IgD-negative memory B cell (primary cell): ENCODE results near the gene SRRT. TPM values are rescaled to one million over a fixed set of nuclear protein-coding genes. Genes with fewer than 3 reads are reported as not detected.

Experiments used
- H3K27ac Mint-ChIP-seq, 3 donors: one replicate each; pipeline ENCODE4 v1.8.0; 2020 to 2022; ENCODE audit warnings: mild to moderate bottlenecking in 3 of 3, mixed read lengths in 3 of 3, moderate library complexity in 1 of 3
- H3K27me3 Mint-ChIP-seq: one replicate; pipeline ENCODE4 v1.8.0; 2021; ENCODE audit warnings: mixed read lengths
- H3K36me3 Mint-ChIP-seq: one replicate; pipeline ENCODE4 v1.8.0; 2020; ENCODE audit warnings: mild to moderate bottlenecking, mixed read lengths
- H3K4me1 Mint-ChIP-seq, 3 donors: one replicate each; pipeline ENCODE4 v1.8.0; 2020 to 2022; ENCODE audit warnings: mixed read lengths in 3 of 3, mild to moderate bottlenecking in 1 of 3
- H3K4me3 Mint-ChIP-seq, 4 donors: one replicate each; pipeline ENCODE4 v1.8.0; 2020 to 2022; ENCODE audit warnings: mild to moderate bottlenecking in 4 of 4, mixed read lengths in 4 of 4, moderate library complexity in 3 of 4
- H3K9me3 Mint-ChIP-seq, 3 donors: one replicate each; pipeline ENCODE4 v1.8.0; 2020 to 2021; ENCODE audit warnings: mixed read lengths in 3 of 3, mild to moderate bottlenecking in 1 of 3
- polyA plus RNA-seq: library from polyadenylated mRNA; unstranded; fragments of 300-500 nt; fragmentation: Illumina TruSeq; gene quantifications from one replicate; pipeline ENCODE4 v1.2.3, GENCODE V29; 2021

Gene SRRT
- polyA plus RNA-seq, 1 donor from 2014 or later = 79.7 TPM

- Mint-ChIP-seq H3K27me3 (no peaks in the 10 kb centered on the region), H3K4me3 (peak overlapping the region in 2 of 4 donors; percentile 56 to 95), H3K9me3 (no peaks in the 10 kb centered on the region), H3K36me3 (no peaks in the 10 kb centered on the region), H3K27ac (no peak overlapping the region), H3K4me1 (peaks cover 0 to 5% (median 4%) of the 10 kb centered on the region in 3 donors)
These were observed 8.8 kb upstream of the SRRT start for GRCh38 chr7:100865938-100866728.

DNA sequence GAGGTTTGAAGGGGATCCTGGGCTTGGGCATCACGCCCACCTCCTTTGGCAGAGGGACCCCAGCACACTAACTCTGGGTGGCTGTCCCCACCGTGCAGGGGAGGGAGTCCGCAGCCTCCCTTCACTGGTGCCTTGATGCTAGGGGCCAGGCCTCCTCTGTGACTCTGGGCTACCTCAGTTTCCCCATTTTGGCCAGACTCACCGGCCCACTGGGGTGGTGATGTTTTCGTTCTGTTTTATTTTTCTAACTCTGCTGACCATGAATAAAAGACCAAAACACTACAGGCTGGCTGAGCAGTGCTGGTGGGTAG is 8.2 kb upstream of the SRRT start:
- Mint-ChIP-seq H3K4me1 (peaks cover 0 to 5% (median 5%) of the 10 kb centered on the region in 3 donors), H3K27me3 (no peaks in the 10 kb centered on the region), H3K27ac (no peak overlapping the region), H3K36me3 (no peaks in the 10 kb centered on the region), H3K9me3 (no peaks in the 10 kb centered on the region), H3K4me3 (peak overlapping the region in 3 of 4 donors; percentile 56 to 95 (median 86))

DNA sequence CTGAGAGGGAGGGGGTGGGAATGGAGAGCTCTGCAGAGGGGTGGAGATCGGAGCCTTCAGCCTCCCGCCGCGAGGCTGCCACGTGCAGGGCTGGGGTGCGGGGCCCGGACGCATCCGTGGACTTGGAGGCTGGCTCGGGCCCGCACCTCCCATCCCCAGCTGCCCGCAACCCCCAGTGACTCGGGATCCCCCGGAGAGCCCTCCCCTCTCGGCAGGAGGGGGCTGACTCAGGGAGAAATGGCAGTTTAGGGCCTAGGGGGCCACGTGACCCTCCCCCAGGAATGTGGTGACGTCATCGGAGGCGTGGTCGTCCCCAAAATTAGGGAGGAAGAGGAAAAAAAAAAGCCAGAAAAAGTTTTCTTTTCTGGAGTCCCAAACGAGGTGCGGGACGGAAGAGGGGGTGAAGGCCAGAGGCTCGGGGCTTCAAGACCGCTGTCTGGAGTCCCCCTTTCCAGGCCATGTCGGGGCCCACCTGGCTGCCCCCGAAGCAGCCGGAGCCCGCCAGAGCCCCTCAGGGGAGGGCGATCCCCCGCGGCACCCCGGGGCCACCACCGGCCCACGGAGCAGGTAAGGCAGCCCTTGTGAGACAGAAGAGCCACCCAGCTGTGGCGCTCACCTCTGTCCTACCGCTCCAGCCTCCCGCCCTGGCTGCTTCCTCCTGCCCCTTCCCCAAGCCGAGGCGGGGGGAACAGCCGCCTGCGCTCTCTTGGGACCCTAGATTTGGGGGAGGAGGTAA is 7.7 kb upstream of the SRRT start, which contains the start of gene TRIP6:
TRIP6 (plus strand) TSS at position 348 of the 736 bp plus-strand sequence; CDS start at position 459, 111 bp downstream.
- Mint-ChIP-seq H3K27me3 (no peaks in the 10 kb centered on the region), H3K27ac (peak within 1 kb of the TSS; percentile 39 to 74 (median 71)), H3K36me3 (no peaks in the 10 kb centered on the region), H3K9me3 (no peaks in the 10 kb centered on the region), H3K4me1 (peaks cover 0 to 6% (median 5%) of the 10 kb centered on the region in 3 donors), H3K4me3 (peak within 1 kb of the TSS; percentile 71 to 95 (median 84))

DNA sequence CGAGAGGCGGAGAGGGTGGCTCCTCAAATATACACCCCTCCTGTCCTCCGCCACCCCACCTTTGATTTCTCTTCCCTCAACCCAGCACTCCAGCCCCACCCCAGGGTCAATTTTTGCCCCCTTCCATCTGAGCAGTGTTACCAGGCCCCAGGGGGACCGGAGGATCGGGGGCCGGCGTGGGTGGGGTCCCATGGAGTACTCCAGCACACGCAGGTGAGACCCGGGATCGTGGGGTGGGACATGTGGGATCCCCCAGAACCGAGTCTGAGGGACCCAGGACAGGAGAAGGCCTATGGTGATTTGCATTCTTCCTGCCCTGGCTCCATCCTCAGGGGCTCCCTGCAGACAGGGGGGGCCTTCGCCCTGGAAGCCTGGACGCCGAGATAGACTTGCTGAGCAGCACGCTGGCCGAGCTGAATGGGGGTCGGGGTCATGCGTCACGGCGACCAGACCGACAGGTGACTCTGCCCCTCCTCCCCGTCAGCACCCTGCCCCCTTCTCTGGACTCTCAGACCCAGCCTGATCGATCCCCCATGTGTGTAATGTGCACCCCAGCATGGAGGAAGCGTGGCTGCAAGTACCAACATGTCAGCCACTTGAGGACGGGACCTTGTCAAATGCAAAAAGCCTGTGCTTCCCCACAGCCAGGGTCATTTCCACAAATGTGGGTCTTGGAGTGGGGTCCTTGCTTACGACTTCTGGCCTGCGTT is 7.0 kb upstream of the SRRT start:
- Mint-ChIP-seq H3K4me1 (peaks cover 0 to 6% (median 5%) of the 10 kb centered on the region in 3 donors), H3K4me3 (peak overlapping the region; percentile 71 to 88 (median 84)), H3K27ac (peak overlapping the region; percentile 39 to 74 (median 71)), H3K36me3 (peaks cover 3% of the 10 kb centered on the region), H3K27me3 (no peaks in the 10 kb centered on the region), H3K9me3 (no peaks in the 10 kb centered on the region)

GRCh38 chr7:100873599-100874299 is 1.2 kb upstream of the SRRT start:
- H3K4me1 Mint-ChIP-seq = peaks cover 23 to 32% (median 25%) of the 10 kb centered on the region in 3 donors
- H3K4me3 Mint-ChIP-seq = peak overlapping the region; percentile 43 to 99 (median 82)
- peaks cover 3% of the 10 kb centered on the region for H3K36me3 Mint-ChIP-seq
- H3K27ac Mint-ChIP-seq = peak overlapping the region; percentile 97 to 99 (median 98)
- H3K27me3 Mint-ChIP-seq = no peaks in the 10 kb centered on the region
- peaks cover 0 to 4% (median 0%) of the 10 kb centered on the region in 3 donors for H3K9me3 Mint-ChIP-seq

DNA sequence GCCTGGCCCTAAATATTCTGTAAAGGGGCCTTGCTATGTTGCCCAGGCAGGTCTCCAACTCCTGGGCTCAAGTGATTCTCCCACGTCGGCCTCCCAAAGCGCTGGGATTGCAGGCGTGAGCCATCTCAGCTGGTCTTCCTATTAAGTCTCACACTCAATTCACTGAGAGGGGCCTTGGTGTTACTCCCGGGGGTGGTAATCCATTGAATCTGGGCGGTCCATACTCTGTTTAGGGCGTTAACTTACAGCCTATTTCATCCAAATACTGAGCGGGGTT is 665 bp upstream of the SRRT start:
- Mint-ChIP-seq H3K4me3 (peak overlapping the region; percentile 98 to 100 (median 99)), H3K36me3 (peaks cover 3% of the 10 kb centered on the region), H3K27me3 (no peaks in the 10 kb centered on the region), H3K27ac (peak overlapping the region; percentile 97 to 99 (median 98)), H3K9me3 (peaks cover 0 to 4% (median 0%) of the 10 kb centered on the region in 3 donors), H3K4me1 (peaks cover 24 to 32% (median 25%) of the 10 kb centered on the region in 3 donors)

GRCh38 chr7:100875356-100875751 is 451 bp downstream of the SRRT start:
- Mint-ChIP-seq H3K27me3 (no peaks in the 10 kb centered on the region), H3K4me3 (peak overlapping the region; percentile 98 to 100 (median 99)), H3K27ac (peak overlapping the region; percentile 97 to 99 (median 98)), H3K9me3 (peaks cover 0 to 4% (median 0%) of the 10 kb centered on the region in 3 donors), H3K4me1 (peaks cover 25 to 38% (median 28%) of the 10 kb centered on the region in 3 donors), H3K36me3 (peaks cover 6% of the 10 kb centered on the region)

- Mint-ChIP-seq H3K27ac (peak overlapping the region in 2 of 3 donors; percentile 43 to 73), H3K4me1 (peaks cover 25 to 39% (median 32%) of the 10 kb centered on the region in 3 donors), H3K9me3 (peaks cover 0 to 4% (median 0%) of the 10 kb centered on the region in 3 donors), H3K36me3 (peaks cover 3% of the 10 kb centered on the region), H3K27me3 (no peaks in the 10 kb centered on the region), H3K4me3 (peak overlapping the region in 1 of 4 donors; percentile 67)
These were observed 3.1 kb downstream of the SRRT start for GRCh38 chr7:100878013-100878412.

GRCh38 chr7:100878685-100879084 is 3.8 kb downstream of the SRRT start:
- peak overlapping the region in 3 of 4 donors; percentile 46 to 67 (median 52) for H3K4me3 Mint-ChIP-seq
- no peaks in the 10 kb centered on the region for H3K27me3 Mint-ChIP-seq
- H3K27ac Mint-ChIP-seq = peak overlapping the region in 2 of 3 donors; percentile 43 to 73
- H3K9me3 Mint-ChIP-seq = peaks cover 0 to 4% (median 0%) of the 10 kb centered on the region in 3 donors
- H3K36me3 Mint-ChIP-seq = peaks cover 3% of the 10 kb centered on the region
- peaks cover 25 to 38% (median 30%) of the 10 kb centered on the region in 3 donors for H3K4me1 Mint-ChIP-seq

- Mint-ChIP-seq H3K27me3 (no peaks in the 10 kb centered on the region), H3K27ac (no peak overlapping the region), H3K36me3 (peaks cover 6% of the 10 kb centered on the region), H3K4me1 (peaks cover 26 to 33% (median 26%) of the 10 kb centered on the region in 3 donors), H3K4me3 (peak overlapping the region in 1 of 4 donors; percentile 67), H3K9me3 (peaks cover 0 to 2% (median 0%) of the 10 kb centered on the region in 3 donors)
These were observed 4.9 kb downstream of the SRRT start for GRCh38 chr7:100879685-100880261.

DNA sequence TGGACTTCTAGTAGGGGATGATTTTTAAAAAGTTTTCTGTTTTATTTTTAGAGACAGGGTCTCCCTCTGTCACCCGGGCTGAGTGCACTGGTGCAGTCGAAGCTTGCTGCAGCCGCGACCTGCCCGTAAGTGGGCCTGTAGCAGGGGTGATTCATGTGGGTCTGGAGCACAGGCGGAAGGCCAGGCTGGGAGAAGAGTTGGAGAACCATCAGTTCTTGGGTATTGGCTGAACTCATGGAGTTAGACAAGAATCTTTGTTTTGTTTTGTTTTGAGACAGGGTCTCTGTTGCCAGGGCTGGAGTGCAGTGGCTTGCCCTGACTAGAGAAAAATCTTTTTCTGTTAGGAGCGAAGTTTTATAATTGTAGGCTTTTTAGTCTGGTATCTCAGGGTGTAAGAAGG is 5.7 kb downstream of the SRRT start:
- no peaks in the 10 kb centered on the region for H3K27me3 Mint-ChIP-seq
- peak overlapping the region in 1 of 3 donors; percentile 59 for H3K27ac Mint-ChIP-seq
- H3K36me3 Mint-ChIP-seq = peaks cover 8% of the 10 kb centered on the region
- H3K4me1 Mint-ChIP-seq = peaks cover 24 to 29% (median 26%) of the 10 kb centered on the region in 3 donors
- H3K9me3 Mint-ChIP-seq = peaks cover 0 to 2% (median 0%) of the 10 kb centered on the region in 3 donors
- H3K4me3 Mint-ChIP-seq = peak overlapping the region in 3 of 4 donors; percentile 28 to 81 (median 73)

DNA sequence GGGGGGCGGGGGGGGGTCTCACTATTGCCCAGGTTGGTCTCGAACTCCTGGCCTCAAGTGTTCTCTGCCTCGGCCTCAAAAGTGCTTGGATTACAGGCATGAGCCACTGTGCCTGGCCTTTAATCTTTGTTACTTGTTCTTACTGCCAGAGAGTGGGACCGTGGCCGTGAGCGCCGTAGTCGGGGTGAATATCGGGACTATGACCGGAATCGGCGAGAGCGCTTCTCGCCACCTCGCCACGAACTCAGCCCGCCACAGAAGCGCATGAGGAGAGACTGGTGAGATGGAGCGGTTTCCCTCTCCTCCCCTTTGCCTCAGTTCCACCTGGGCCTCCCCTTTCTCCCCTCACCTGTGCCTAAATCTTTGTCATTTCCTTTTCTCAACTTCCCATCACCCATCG is 6.2 kb downstream of the SRRT start:
- H3K9me3 Mint-ChIP-seq = peaks cover 0 to 2% (median 0%) of the 10 kb centered on the region in 3 donors
- H3K4me3 Mint-ChIP-seq = peak overlapping the region in 3 of 4 donors; percentile 43 to 75 (median 73)
- H3K36me3 Mint-ChIP-seq = peaks cover 8% of the 10 kb centered on the region
- no peaks in the 10 kb centered on the region for H3K27me3 Mint-ChIP-seq
- no peak overlapping the region for H3K27ac Mint-ChIP-seq
- peaks cover 22 to 29% (median 27%) of the 10 kb centered on the region in 3 donors for H3K4me1 Mint-ChIP-seq

DNA sequence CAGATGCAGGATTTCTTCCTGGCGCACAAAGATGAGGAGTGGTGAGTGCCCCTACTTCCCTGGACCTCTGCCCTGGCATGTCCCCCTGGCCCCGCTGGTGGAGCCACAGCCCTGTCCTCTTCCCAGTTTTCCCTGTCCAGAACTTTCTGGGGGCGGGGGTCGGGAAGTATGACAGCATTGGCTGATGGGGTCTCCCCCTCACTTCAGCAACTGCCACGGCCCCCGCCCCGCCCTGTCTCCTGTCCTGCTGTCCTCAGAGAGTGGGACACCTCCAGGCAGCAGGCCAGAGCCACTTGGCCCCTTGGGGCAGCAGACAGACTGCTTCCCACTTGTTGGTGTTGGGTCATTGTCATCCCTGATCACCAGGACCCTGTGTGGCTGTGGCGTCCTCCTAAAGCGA is 7.3 kb downstream of the SRRT start:
- H3K4me1 Mint-ChIP-seq = peaks cover 23 to 31% (median 28%) of the 10 kb centered on the region in 3 donors
- H3K36me3 Mint-ChIP-seq = peaks cover 10% of the 10 kb centered on the region
- no peak overlapping the region for H3K4me3 Mint-ChIP-seq
- no peaks in the 10 kb centered on the region for H3K27me3 Mint-ChIP-seq
- H3K9me3 Mint-ChIP-seq = no peaks in the 10 kb centered on the region
- H3K27ac Mint-ChIP-seq = no peak overlapping the region
